Breast epithelium (tissue), 3 donors: ENCODE data around the gene KRT6B.

ENCODE experiments used
- CTCF ChIP-seq, 3 donors: fragments of 450-650 bp; IDR thresholded peaks; one replicate each; pipeline ENCODE4 v1.5.1; 2016 to 2017; ENCODE audit warnings: antibody characterized with exemption in 3 of 3, mild to moderate bottlenecking in 3 of 3, moderate library complexity in 3 of 3
- POLR2A ChIP-seq: fragments of 450-650 bp; IDR thresholded peaks from one replicate; pipeline ENCODE4 v1.6.1; 2016; ENCODE audit warnings: antibody characterized with exemption, mild to moderate bottlenecking, moderate library complexity

GRCh38 chr12:52496590-52497071 is 44.7 kb upstream of the KRT6B start:
- TF ChIP-seq CTCF (IDR thresholded peaks at IDR 0.05), result no peak
- TF ChIP-seq POLR2A, result no peak
